ENCODE results near the gene SEMA3C.
A peak's percentile ranks its signal among the peaks of the same experiment; 100 is the strongest.

DNA sequence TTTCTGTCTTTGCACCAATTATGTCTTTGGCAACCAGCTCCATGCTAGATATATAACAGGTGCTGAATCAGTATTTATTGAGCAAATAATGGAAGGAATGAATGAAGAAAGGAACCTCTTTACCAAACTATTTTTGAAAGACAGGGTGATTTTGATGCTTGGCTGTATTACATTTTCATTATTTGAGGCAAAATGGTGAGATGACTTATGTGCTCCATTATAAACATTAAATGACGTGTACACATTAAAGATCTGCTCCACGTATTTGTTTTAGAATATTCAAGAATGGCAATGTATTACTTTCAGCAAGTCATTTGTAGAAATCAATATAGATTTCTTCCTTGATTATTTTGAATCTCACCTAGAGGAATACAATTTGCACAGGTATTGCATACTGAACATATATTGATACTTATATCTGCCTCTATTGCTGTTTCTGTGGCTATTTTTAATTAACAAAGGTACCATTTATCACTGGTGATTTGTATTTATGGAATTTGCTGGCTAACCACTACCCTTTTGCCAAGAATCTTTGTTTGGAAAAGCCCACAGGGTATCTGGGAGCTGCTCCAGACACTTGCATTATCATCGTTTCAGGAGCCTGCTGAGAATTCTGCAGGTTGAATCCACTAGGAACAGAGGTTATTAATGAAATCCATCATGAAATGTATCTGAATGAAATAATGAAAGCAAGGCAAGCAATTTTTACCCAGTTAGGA is 92.2 kb downstream of the SEMA3C start:
- TF ChIP-seq ZFP3 (CRISPR knock-in tag; IDR thresholded peaks at IDR 0.05) (no peak), ARNTL (CRISPR knock-in tag; IDR thresholded peaks at IDR 0.05; ENCODE audit: borderline replicate concordance, low read depth) (no peak), OSR1 (CRISPR knock-in tag; IDR thresholded peaks at IDR 0.05) (no peak), ISL1 (CRISPR knock-in tag; IDR thresholded peaks at IDR 0.05) (peak; percentile 73), ESRRG (CRISPR knock-in tag; IDR thresholded peaks at IDR 0.05) (no peak), ZNF70 (CRISPR knock-in tag; IDR thresholded peaks at IDR 0.05) (no peak), ZNF565 (CRISPR knock-in tag; conservative IDR thresholded peaks at IDR 0.05; ENCODE audit: low read depth) (no peak), ZFP30 (CRISPR knock-in tag; IDR thresholded peaks at IDR 0.05) (no peak), RARB (CRISPR knock-in tag; IDR thresholded peaks at IDR 0.05) (no peak), PPARA (CRISPR knock-in tag; IDR thresholded peaks at IDR 0.05; ENCODE audit: borderline replicate concordance) (no peak)
- TF ChIP-seq, protein P1, sequence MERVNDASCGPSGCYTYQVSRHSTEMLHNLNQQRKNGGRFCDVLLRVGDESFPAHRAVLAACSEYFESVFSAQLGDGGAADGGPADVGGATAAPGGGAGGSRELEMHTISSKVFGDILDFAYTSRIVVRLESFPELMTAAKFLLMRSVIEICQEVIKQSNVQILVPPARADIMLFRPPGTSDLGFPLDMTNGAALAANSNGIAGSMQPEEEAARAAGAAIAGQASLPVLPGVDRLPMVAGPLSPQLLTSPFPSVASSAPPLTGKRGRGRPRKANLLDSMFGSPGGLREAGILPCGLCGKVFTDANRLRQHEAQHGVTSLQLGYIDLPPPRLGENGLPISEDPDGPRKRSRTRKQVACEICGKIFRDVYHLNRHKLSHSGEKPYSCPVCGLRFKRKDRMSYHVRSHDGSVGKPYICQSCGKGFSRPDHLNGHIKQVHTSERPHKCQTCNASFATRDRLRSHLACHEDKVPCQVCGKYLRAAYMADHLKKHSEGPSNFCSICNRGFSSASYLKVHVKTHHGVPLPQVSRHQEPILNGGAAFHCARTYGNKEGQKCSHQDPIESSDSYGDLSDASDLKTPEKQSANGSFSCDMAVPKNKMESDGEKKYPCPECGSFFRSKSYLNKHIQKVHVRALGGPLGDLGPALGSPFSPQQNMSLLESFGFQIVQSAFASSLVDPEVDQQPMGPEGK (CRISPR knock-in tag; IDR thresholded peaks at IDR 0.05; ENCODE audit: borderline replicate concordance), result no peak
- TF ChIP-seq, protein P2, sequence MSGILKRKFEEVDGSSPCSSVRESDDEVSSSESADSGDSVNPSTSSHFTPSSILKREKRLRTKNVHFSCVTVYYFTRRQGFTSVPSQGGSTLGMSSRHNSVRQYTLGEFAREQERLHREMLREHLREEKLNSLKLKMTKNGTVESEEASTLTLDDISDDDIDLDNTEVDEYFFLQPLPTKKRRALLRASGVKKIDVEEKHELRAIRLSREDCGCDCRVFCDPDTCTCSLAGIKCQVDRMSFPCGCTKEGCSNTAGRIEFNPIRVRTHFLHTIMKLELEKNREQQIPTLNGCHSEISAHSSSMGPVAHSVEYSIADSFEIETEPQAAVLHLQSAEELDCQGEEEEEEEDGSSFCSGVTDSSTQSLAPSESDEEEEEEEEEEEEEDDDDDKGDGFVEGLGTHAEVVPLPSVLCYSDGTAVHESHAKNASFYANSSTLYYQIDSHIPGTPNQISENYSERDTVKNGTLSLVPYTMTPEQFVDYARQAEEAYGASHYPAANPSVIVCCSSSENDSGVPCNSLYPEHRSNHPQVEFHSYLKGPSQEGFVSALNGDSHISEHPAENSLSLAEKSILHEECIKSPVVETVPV (CRISPR knock-in tag; IDR thresholded peaks at IDR 0.05), result no peak
- TF ChIP-seq, protein P3, sequence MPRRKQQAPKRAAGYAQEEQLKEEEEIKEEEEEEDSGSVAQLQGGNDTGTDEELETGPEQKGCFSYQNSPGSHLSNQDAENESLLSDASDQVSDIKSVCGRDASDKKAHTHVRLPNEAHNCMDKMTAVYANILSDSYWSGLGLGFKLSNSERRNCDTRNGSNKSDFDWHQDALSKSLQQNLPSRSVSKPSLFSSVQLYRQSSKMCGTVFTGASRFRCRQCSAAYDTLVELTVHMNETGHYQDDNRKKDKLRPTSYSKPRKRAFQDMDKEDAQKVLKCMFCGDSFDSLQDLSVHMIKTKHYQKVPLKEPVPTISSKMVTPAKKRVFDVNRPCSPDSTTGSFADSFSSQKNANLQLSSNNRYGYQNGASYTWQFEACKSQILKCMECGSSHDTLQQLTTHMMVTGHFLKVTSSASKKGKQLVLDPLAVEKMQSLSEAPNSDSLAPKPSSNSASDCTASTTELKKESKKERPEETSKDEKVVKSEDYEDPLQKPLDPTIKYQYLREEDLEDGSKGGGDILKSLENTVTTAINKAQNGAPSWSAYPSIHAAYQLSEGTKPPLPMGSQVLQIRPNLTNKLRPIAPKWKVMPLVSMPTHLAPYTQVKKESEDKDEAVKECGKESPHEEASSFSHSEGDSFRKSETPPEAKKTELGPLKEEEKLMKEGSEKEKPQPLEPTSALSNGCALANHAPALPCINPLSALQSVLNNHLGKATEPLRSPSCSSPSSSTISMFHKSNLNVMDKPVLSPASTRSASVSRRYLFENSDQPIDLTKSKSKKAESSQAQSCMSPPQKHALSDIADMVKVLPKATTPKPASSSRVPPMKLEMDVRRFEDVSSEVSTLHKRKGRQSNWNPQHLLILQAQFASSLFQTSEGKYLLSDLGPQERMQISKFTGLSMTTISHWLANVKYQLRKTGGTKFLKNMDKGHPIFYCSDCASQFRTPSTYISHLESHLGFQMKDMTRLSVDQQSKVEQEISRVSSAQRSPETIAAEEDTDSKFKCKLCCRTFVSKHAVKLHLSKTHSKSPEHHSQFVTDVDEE (CRISPR knock-in tag; IDR thresholded peaks at IDR 0.05), result no peak

Data from SK-N-SH treated with all-trans-retinoic acid at 6 μM for 48 hours (cell line).